Endothelial cell of umbilical vein (primary cell): ENCODE data around the gene IFT22. TPM values are rescaled to one million over a fixed set of nuclear protein-coding genes. Genes with fewer than 3 reads are reported as not detected.

Experiments
- BruUV-seq: library from RNA; stranded (reverse); fragments of 400-500 nt; replicated peaks from 2 replicates; lab custom pipeline; 2021; lab: Mats Ljungman, UMichigan
- CTCF ChIA-PET: fragments of 300-600, 350-600 bp; sonication (Branson Sonifier 250); formaldehyde crosslinking; loops from one replicate; lab custom pipeline; 2021; ENCODE audit warnings: antibody characterized with exemption, inconsistent platforms; lab: Charles Lee
- POLR2A ChIA-PET: fragments of 300-600, 350-600 bp; sonication (Branson Sonifier 250); formaldehyde crosslinking; loops from one replicate; lab custom pipeline; 2021; ENCODE audit warnings: antibody characterized with exemption, inconsistent platforms; lab: Charles Lee
- DNase-seq: peaks from one replicate; pipeline ENCODE4 v3.0.0-alpha.2; 2011; ENCODE audit warnings: low read depth, low spot score
- FAIRE-seq: peaks from 2 replicates; lab custom pipeline; 2011; peaks lifted over from hg19 to GRCh38; lab: Jason Lieb, UNC
- H2AFZ ChIP-seq: 2 replicates; pipeline ENCODE4 v1.6.0; 2012; ENCODE audit warnings: low read depth, low read length, control low read depth, inconsistent platforms
- H3K27ac ChIP-seq: 2 replicates; pipeline ENCODE4 v1.5.1; 2011; ENCODE audit warnings: low read depth, mild to moderate bottlenecking, control low read depth, low read length, moderate library complexity; ENCODE audit not compliant: insufficient read depth
- H3K27me3 ChIP-seq, 2 experiments: 2 replicates each; pipeline versions ENCODE4 v1.6.0 to v1.6.1; 2011; ENCODE audit warnings: low read length in 2 of 2, mixed read lengths in 1 of 2; ENCODE audit not compliant: control insufficient read depth in 2 of 2, insufficient read depth in 2 of 2
- H3K36me3 ChIP-seq, 2 experiments: 2 replicates in 1 of 2; 3 replicates in 1 of 2; pipeline ENCODE4 v1.5.1; 2011; ENCODE audit warnings: low read length in 2 of 2, mild to moderate bottlenecking in 1 of 2, moderate library complexity in 1 of 2; ENCODE audit not compliant: control insufficient read depth in 2 of 2, insufficient read depth in 2 of 2; ENCODE audit errors: extremely low read depth in 1 of 2
- H3K4me1 ChIP-seq: 3 replicates; pipeline ENCODE4 v1.5.1; 2011; ENCODE audit warnings: mild to moderate bottlenecking, low read length; ENCODE audit not compliant: control insufficient read depth, insufficient read depth; ENCODE audit errors: extremely low read depth
- H3K4me2 ChIP-seq: 2 replicates; pipeline ENCODE4 v1.6.1; 2011; ENCODE audit warnings: low read length, control low read depth, mixed read lengths; ENCODE audit not compliant: insufficient read depth
- H3K4me3 ChIP-seq, 3 experiments: fragments of 200-600 bp in 1 of 3; sonication (generic), shearing (Covaris generic) in 1 of 3; replicated peaks in 1 of 3; 2 replicates each; pipeline ENCODE4 v1.5.1; 2011 to 2016; ENCODE audit warnings: control low read depth in 3 of 3, low read length in 3 of 3, mild to moderate bottlenecking in 2 of 3, inconsistent platforms in 1 of 3, low read depth in 1 of 3, moderate library complexity in 1 of 3; ENCODE audit not compliant: insufficient read depth in 1 of 3
- H3K79me2 ChIP-seq: 2 replicates; pipeline ENCODE4 v1.6.0; 2012; ENCODE audit warnings: low read length, inconsistent platforms; ENCODE audit not compliant: control insufficient read depth, insufficient read depth
- H3K9ac ChIP-seq: replicated peaks from 2 replicates; pipeline ENCODE3; 2011; ENCODE audit warnings: low read length, control low read depth; ENCODE audit not compliant: insufficient read depth; ENCODE audit errors: extremely low read depth
- H3K9me1 ChIP-seq: replicated peaks from 3 replicates; pipeline ENCODE4 v1.6.0; 2011; ENCODE audit warnings: mild to moderate bottlenecking, low read length; ENCODE audit not compliant: control insufficient read depth, insufficient read depth; ENCODE audit errors: extremely low read depth
- H3K9me3 ChIP-seq: replicated peaks from 2 replicates; pipeline ENCODE4 v1.5.1; 2012; ENCODE audit warnings: low read length, inconsistent platforms; ENCODE audit not compliant: control insufficient read depth, insufficient read depth
- H4K20me1 ChIP-seq: replicated peaks from 2 replicates; pipeline ENCODE3; 2011; ENCODE audit warnings: mild to moderate bottlenecking, low read length; ENCODE audit not compliant: control insufficient read depth, insufficient read depth; ENCODE audit errors: extremely low read depth
- CTCF ChIP-seq, 2 donors: IDR thresholded peaks; 1 replicate in 1 of 2; 2 replicates in 1 of 2; pipeline ENCODE4 v1.5.1; 2011; ENCODE audit warnings: low read length in 2 of 2, mild to moderate bottlenecking in 2 of 2, moderate library complexity in 2 of 2, control low read depth in 1 of 2, inconsistent platforms in 1 of 2, low read depth in 1 of 2; ENCODE audit not compliant: insufficient read depth in 1 of 2; ENCODE audit errors: extremely low read depth in 1 of 2
- EZH2 ChIP-seq: IDR thresholded peaks from 2 replicates; pipeline ENCODE4 v1.6.1; 2012; ENCODE audit warnings: borderline replicate concordance, low read depth, mild to moderate bottlenecking, moderate library complexity, low read length, inconsistent platforms; ENCODE audit not compliant: severe bottlenecking
- FOS ChIP-seq: IDR thresholded peaks from 2 replicates; pipeline ENCODE4 v1.6.1; 2011; ENCODE audit warnings: mild to moderate bottlenecking, low read length, moderate library complexity, borderline replicate concordance; ENCODE audit not compliant: insufficient read depth
- GATA2 ChIP-seq: IDR thresholded peaks from 2 replicates; pipeline ENCODE4 v1.7.0; 2011; ENCODE audit warnings: low read depth, mild to moderate bottlenecking, moderate library complexity, mixed read lengths, low read length; ENCODE audit not compliant: insufficient read length, insufficient read depth
- JUN ChIP-seq: IDR thresholded peaks from 2 replicates; pipeline ENCODE4 v1.6.1; 2011; ENCODE audit warnings: borderline replicate concordance, low read depth; ENCODE audit not compliant: insufficient read length, insufficient read depth
- MAX ChIP-seq: IDR thresholded peaks from 2 replicates; pipeline ENCODE4 v1.6.1; 2011; ENCODE audit not compliant: insufficient read depth, insufficient read length
- MYC ChIP-seq: IDR thresholded peaks from one replicate; pipeline ENCODE4 v1.6.1; 2011; ENCODE audit warnings: mild to moderate bottlenecking, low read depth, low read length
- POLR2A ChIP-seq: IDR thresholded peaks from 2 replicates; pipeline ENCODE4 v1.6.1; 2012; ENCODE audit warnings: low read depth, mild to moderate bottlenecking, control low read depth, low read length
- POLR2AphosphoS5 ChIP-seq: IDR thresholded peaks from 2 replicates; pipeline ENCODE4 v1.6.1; 2012; ENCODE audit warnings: low read depth, mild to moderate bottlenecking, control low read depth, low read length, moderate library complexity; ENCODE audit not compliant: insufficient read depth
- dilution Hi-C: fragments of 300-500 bp; cut with MboI; formaldehyde crosslinking; loops from one replicate; pipeline ENCODE4 v1.15.0; 2019; ENCODE audit warnings: low sequenced_read_pairs; ENCODE audit not compliant: extremely low pct_ligation_motif_present
- intact Hi-C: fragments of 100-400 bp; cut with micrococcal nuclease; formaldehyde crosslinking; loops from one replicate; pipeline ENCODE4 v1.10.0; 2022
- polyA plus RNA-seq, 4 experiments: library from polyadenylated mRNA; depleted of rRNA in 3 of 4; stranded (reverse) in 3 of 4; unstranded in 1 of 4; fragments of >200 nt; gene quantifications; 2 replicates each; pipeline versions ENCODE4 v1.2.1 to v1.2.3, GENCODE V29; 2011 to 2012; ENCODE audit warnings: missing spikeins in 1 of 4
- total RNA-seq: library from RNA; stranded (reverse); gene quantifications from 2 replicates; pipeline ENCODE4 v1.2.3, GENCODE V29; 2021

The IFT22 gene
- total and polyA plus RNA-seq, 2 donors (not counting 3 experiments of a cell fraction or from before 2014, with no cell fraction given), result 26.3 to 28.7 TPM

GRCh38 chr7:101278461-101279292 lies 42.9 kb downstream of the IFT22 start:
- no peak overlapping the region for H2AFZ ChIP-seq
- no peaks in the 10 kb centered on the region for H3K9me3 ChIP-seq
- no peak overlapping the region for H3K4me3 ChIP-seq
- FAIRE-seq, result no peak
- POLR2A ChIA-PET, result no interaction called here
- H3K4me2 ChIP-seq, result no peak overlapping the region
- dilution Hi-C loops (no loop called here), intact Hi-C loops (no loop called here)
- CTCF ChIA-PET, result interaction anchor here (0.6 to 6.6 kb wide), 6 partner anchors 13 to 201 kb away, joined by 3 to 29 read pairs (median 10); partner anchors contain the start of gene CLDN15
- no peaks in the 10 kb centered on the region for H3K9me1 ChIP-seq
- no peak overlapping the region for H3K27ac ChIP-seq
- no peaks in the 10 kb centered on the region for H3K36me3 ChIP-seq
- TF ChIP-seq MAX, result no peak
- H3K79me2 ChIP-seq, result no peaks in the 10 kb centered on the region
- H3K4me1 ChIP-seq, result no peaks in the 10 kb centered on the region
- no peaks in the 10 kb centered on the region for H4K20me1 ChIP-seq
- no TSS peak for BruUV-seq
- no peak for DNase-seq
- no peak overlapping the region for H3K9ac ChIP-seq
- H3K27me3 ChIP-seq, result peaks cover 0 to 2% of the 10 kb centered on the region in 2 experiments

GRCh38 chr7:101277155-101277554 lies 44.5 kb downstream of the IFT22 start:
- TF ChIP-seq JUN, result no peak
- TF ChIP-seq CTCF (IDR thresholded peaks at IDR 0.05; ENCODE audit: extremely low read depth in 1 of 2, insufficient read depth in 1 of 2, low read depth in 1 of 2, low read length in 2 of 2), result no peak
- no peak for TF ChIP-seq GATA2
- no peak for TF ChIP-seq MYC
- no peak for TF ChIP-seq POLR2AphosphoS5
- TF ChIP-seq FOS, result no peak
- no peak for TF ChIP-seq EZH2
- no peak for TF ChIP-seq POLR2A
- no peak for TF ChIP-seq MAX
- no peaks in the 10 kb centered on the region for H3K36me3 ChIP-seq
- ChIA-PET CTCF (interaction anchor here (2.7 to 6.6 kb wide), 2 partner anchors 84 to 133 kb away, joined by 15 to 29 read pairs; no protein-coding TSS in a partner anchor), POLR2A (no interaction called here)
- dilution Hi-C loops, result no loop called here
- H2AFZ ChIP-seq, result no peak overlapping the region
- no peaks in the 10 kb centered on the region for H3K9me3 ChIP-seq
- no peaks in the 10 kb centered on the region for H3K9me1 ChIP-seq
- no peaks in the 10 kb centered on the region for H3K79me2 ChIP-seq
- BruUV-seq, result no TSS peak
- DNase-seq (no peak), FAIRE-seq (no peak)
- intact Hi-C loops, result no loop called here
- H3K4me3 ChIP-seq, result no peak overlapping the region
- no peaks in the 10 kb centered on the region for H3K4me1 ChIP-seq
- no peak overlapping the region for H3K9ac ChIP-seq
- no peaks in the 10 kb centered on the region for H4K20me1 ChIP-seq
- peaks cover 0 to 2% of the 10 kb centered on the region in 2 experiments for H3K27me3 ChIP-seq
- no peak overlapping the region for H3K27ac ChIP-seq
- H3K4me2 ChIP-seq, result no peak overlapping the region
